Activated gamma-delta T cell treated with anti-CD3 and anti-CD28 coated beads, Interleukin-2, amount 50 U/mL, for 16 hours (primary cell): Measurements from ENCODE around the gene CCDC175.

Experiments
- DNase-seq: peaks from one replicate; pipeline ENCODE4 v3.0.0-alpha.2; 2020; ENCODE audit warnings: low read depth

Gene CCDC175

GRCh38 chr14:59482541-59483331 lies 93.9 kb downstream of the CCDC175 start:
- no peak for DNase-seq

- no peak for DNase-seq
These were observed 94.6 kb downstream of the CCDC175 start for GRCh38 chr14:59481871-59482540.

- no peak for DNase-seq
These were observed 95.2 kb downstream of the CCDC175 start for GRCh38 chr14:59481407-59481806.

GRCh38 chr14:59480166-59480565 lies 96.4 kb downstream of the CCDC175 start:
- no peak for DNase-seq

- DNase-seq: no peak
These were observed 98.1 kb downstream of the CCDC175 start for GRCh38 chr14:59478540-59478939.

GRCh38 chr14:59475709-59476108 lies 100.9 kb downstream of the CCDC175 start:
- DNase-seq: no peak

GRCh38 chr14:59474172-59474571 lies 102.4 kb downstream of the CCDC175 start:
- no peak for DNase-seq

- no peak for DNase-seq
These were observed 111.1 kb downstream of the CCDC175 start, which contains the start of gene GPR135 for GRCh38 chr14:59465316-59466135. Gene GPR135, minus strand, starts transcription at chr14:59465380. Its CDS starts 154 bp downstream, at chr14:59465226.

GRCh38 chr14:59464486-59465315 lies 111.9 kb downstream of the CCDC175 start:
- peak; percentile 39 for DNase-seq

- no peak for DNase-seq
These were observed 112.7 kb downstream of the CCDC175 start for GRCh38 chr14:59463787-59464485.

- no peak for DNase-seq
These were observed 114.7 kb downstream of the CCDC175 start for GRCh38 chr14:59461891-59462290.

GRCh38 chr14:59460378-59460777 lies 116.2 kb downstream of the CCDC175 start:
- DNase-seq: no peak

GRCh38 chr14:59458486-59458885 lies 118.1 kb downstream of the CCDC175 start:
- DNase-seq: no peak

GRCh38 chr14:59455411-59455810 lies 121.2 kb downstream of the CCDC175 start:
- no peak for DNase-seq
